B cell (primary cell): ENCODE measurements around the gene POGK.

Source experiments
- EZH2 ChIP-seq: IDR thresholded peaks from 2 replicates; pipeline ENCODE4 v1.6.1; 2012; ENCODE audit warnings: borderline replicate concordance, low read depth, mild to moderate bottlenecking, moderate library complexity, low read length; ENCODE audit not compliant: insufficient read depth, poor library complexity, severe bottlenecking
- TF ChIP-seq, protein P1 (sequence below): fragments of 200-600 bp; IDR thresholded peaks from one replicate; pipeline ENCODE4 v1.8.0; 2022; ENCODE audit warnings: antibody characterized with exemption, mild to moderate bottlenecking

DNA sequence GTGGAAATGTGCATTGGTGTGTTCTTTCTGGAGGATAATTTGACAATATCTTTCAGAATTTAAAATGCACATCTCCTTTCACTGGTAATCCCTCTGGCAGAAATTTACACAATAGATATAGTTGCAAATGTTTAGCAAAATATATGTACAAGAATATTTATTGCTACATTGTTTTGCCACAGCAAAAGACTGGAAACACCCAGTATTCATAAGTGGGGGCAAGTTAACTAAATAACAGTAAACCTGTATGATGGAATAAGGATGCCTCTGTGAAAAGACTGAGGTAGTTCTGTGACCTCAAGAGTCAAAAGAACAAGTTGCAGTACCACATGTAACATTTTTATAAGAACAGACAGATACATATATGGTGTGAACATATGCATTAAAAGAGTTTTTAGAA, 50.5 kb downstream of the POGK start:
- no peak for TF ChIP-seq EZH2
- TF ChIP-seq, protein P1, sequence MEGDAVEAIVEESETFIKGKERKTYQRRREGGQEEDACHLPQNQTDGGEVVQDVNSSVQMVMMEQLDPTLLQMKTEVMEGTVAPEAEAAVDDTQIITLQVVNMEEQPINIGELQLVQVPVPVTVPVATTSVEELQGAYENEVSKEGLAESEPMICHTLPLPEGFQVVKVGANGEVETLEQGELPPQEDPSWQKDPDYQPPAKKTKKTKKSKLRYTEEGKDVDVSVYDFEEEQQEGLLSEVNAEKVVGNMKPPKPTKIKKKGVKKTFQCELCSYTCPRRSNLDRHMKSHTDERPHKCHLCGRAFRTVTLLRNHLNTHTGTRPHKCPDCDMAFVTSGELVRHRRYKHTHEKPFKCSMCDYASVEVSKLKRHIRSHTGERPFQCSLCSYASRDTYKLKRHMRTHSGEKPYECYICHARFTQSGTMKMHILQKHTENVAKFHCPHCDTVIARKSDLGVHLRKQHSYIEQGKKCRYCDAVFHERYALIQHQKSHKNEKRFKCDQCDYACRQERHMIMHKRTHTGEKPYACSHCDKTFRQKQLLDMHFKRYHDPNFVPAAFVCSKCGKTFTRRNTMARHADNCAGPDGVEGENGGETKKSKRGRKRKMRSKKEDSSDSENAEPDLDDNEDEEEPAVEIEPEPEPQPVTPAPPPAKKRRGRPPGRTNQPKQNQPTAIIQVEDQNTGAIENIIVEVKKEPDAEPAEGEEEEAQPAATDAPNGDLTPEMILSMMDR: no peak
